ENCODE data around the gene ST6GALNAC6. TPM values are rescaled to one million over a fixed set of nuclear protein-coding genes. Genes with fewer than 3 reads are reported as not detected.

The ST6GALNAC6 gene
- total and polyA plus RNA-seq, 10 of the 15 experiments (the other 5 are each of a cell fraction or from before 2014, with no cell fraction given), result 0.40 to 27.0 (median 16.8) TPM

DNA sequence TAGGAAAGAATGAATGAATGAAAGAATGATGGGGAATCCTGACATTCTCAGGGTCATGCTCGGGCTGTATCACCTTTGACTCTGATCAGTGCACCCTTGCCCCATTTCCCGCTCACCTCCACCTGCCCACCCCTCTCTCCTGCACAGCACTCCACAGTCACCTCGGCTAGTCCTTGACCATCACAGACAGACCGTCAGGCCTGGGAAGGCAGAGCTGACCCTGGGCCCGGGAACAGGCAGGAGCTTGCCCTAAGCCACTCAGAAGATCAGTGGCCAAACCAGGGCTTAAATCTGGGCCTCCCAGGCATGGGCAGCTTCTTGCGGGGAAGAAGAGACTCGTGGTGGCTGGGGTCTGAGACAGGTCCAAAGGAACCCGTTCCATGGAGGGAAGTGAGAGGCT is 3.6 kb downstream of the ST6GALNAC6 start (continued):
- TF ChIP-seq ZBTB40 (IDR thresholded peaks at IDR 0.05; ENCODE audit: borderline replicate concordance) (no peak), YBX1 (IDR thresholded peaks at IDR 0.05) (no peak), CUX1 (IDR thresholded peaks at IDR 0.05; ENCODE audit: insufficient replicate concordance, low read depth, low read length) (no peak), TCF7 (IDR thresholded peaks at IDR 0.05; ENCODE audit: borderline replicate concordance) (no peak), RELA (IDR thresholded peaks at IDR 0.05; ENCODE audit: borderline replicate concordance, partially characterized antibody) (no peak), TBL1XR1 (IDR thresholded peaks at IDR 0.05; ENCODE audit: low read depth, low read length) (no peak), SRF (IDR thresholded peaks at IDR 0.05; ENCODE audit: low read depth in 2 of 2, low read length in 2 of 2) (no peak)
- TF ChIP-seq, protein P1, sequence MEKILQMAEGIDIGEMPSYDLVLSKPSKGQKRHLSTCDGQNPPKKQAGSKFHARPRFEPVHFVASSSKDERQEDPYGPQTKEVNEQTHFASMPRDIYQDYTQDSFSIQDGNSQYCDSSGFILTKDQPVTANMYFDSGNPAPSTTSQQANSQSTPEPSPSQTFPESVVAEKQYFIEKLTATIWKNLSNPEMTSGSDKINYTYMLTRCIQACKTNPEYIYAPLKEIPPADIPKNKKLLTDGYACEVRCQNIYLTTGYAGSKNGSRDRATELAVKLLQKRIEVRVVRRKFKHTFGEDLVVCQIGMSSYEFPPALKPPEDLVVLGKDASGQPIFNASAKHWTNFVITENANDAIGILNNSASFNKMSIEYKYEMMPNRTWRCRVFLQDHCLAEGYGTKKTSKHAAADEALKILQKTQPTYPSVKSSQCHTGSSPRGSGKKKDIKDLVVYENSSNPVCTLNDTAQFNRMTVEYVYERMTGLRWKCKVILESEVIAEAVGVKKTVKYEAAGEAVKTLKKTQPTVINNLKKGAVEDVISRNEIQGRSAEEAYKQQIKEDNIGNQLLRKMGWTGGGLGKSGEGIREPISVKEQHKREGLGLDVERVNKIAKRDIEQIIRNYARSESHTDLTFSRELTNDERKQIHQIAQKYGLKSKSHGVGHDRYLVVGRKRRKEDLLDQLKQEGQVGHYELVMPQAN (conservative IDR thresholded peaks at IDR 0.05), result no peak
- TF ChIP-seq, protein P2, sequence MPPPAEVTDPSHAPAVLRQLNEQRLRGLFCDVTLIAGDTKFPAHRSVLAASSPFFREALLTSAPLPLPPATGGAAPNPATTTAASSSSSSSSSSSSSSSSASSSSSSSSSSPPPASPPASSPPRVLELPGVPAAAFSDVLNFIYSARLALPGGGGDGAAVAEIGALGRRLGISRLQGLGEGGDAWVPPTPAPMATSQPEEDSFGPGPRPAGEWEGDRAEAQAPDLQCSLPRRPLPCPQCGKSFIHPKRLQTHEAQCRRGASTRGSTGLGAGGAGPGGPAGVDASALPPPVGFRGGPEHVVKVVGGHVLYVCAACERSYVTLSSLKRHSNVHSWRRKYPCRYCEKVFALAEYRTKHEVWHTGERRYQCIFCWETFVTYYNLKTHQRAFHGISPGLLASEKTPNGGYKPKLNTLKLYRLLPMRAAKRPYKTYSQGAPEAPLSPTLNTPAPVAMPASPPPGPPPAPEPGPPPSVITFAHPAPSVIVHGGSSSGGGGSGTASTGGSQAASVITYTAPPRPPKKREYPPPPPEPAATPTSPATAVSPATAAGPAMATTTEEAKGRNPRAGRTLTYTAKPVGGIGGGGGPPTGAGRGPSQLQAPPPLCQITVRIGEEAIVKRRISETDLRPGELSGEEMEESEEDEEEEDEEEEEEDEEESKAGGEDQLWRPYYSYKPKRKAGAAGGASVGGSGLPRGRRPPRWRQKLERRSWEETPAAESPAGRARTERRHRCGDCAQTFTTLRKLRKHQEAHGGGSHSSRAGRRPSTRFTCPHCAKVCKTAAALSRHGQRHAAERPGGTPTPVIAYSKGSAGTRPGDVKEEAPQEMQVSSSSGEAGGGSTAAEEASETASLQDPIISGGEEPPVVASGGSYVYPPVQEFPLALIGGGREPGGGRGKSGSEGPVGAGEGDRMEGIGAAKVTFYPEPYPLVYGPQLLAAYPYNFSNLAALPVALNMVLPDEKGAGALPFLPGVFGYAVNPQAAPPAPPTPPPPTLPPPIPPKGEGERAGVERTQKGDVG (CRISPR knock-in tag; IDR thresholded peaks at IDR 0.05), result no peak

Data from GM12878 (cell line).